Measurements from ENCODE around the gene MRNIP.

Gene MRNIP

DNA sequence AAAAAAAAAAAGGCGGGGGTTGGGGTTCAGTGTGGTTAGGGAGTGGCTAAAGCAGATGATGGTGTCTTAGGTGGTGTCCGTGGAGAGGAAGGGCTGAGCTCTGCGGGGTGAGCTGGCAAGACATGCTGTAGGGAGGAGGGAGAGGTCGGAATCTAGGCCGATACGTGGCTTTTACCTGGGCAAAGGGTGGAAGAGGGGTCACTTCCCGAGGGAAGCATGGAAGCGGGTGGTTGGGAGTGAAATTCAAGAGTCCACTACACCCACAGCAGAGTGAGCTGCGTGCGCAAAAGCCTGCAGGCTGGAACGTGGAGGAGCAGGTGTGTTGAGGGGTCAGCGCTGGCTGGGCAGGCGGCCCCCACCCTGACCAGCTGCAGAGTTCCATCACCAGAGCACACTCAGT is 31.3 kb upstream of the MRNIP start:
- no peak for DNase-seq (ENCODE audit: low read depth in 2 of 2)

DNA sequence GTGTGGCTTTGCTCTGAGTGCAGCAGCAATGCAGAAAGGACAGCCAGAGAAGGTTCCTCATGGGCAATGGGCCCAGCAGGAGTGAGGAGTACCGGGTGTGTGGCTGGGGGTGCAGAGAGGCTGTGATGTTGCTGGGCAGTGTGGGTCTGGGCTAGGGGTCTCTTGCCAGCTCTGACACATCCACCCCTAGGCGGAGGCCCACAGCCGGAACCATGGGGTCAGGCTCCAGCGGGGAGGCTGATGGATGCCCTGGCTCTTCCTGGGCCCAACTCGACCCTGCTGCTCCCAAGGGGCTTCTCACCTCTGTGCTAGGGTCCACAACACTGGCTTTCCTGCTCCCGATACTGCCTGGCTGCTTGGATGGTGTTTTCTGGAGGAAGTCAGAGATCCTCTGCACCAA is 29.2 kb upstream of the MRNIP start:
- no peak for DNase-seq (ENCODE audit: low read depth in 2 of 2)

GRCh38 chr5:179887095-179887494 is 28.5 kb upstream of the MRNIP start:
- DNase-seq (ENCODE audit: low read depth in 2 of 2) = no peak

- no peak for DNase-seq (ENCODE audit: low read depth in 2 of 2)
Measured at GRCh38 chr5:179886190-179886911, 27.7 kb upstream of the MRNIP start.

DNA sequence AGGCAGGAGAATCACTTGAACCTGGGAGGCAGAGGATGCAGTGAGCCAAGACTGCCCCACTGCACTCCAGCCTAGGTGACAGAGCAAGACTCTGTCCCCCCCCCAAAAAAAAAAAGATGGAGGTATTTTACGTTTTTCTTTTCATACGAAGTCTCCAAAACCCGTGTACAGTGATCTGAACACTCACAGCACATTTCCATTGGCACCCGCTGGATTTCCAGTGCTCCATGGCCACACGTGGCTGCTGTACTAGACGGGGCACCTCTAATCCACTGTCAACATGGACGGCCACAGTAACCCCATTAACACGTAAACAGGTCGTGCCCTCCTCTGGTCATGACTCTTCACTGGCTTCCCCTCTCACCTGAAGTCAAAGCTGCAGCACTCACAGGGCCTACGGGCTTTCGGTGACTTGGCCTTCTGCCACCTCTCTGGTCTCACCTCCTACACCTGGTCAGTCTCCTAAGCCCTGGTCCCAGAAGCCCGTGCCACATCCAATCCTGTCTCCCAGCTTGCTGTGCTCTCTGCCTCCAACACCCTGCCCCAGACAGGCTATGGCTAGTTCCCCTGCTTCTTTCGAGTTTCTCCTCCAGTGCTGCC is 27.0 kb upstream of the MRNIP start:
- no peak for DNase-seq (ENCODE audit: low read depth in 2 of 2)

- DNase-seq (ENCODE audit: low read depth in 2 of 2) = no peak
Measured at GRCh38 chr5:179883163-179883562, 24.5 kb upstream of the MRNIP start.

GRCh38 chr5:179882338-179882737 is 23.7 kb upstream of the MRNIP start:
- no peak for DNase-seq (ENCODE audit: low read depth in 2 of 2)

DNA sequence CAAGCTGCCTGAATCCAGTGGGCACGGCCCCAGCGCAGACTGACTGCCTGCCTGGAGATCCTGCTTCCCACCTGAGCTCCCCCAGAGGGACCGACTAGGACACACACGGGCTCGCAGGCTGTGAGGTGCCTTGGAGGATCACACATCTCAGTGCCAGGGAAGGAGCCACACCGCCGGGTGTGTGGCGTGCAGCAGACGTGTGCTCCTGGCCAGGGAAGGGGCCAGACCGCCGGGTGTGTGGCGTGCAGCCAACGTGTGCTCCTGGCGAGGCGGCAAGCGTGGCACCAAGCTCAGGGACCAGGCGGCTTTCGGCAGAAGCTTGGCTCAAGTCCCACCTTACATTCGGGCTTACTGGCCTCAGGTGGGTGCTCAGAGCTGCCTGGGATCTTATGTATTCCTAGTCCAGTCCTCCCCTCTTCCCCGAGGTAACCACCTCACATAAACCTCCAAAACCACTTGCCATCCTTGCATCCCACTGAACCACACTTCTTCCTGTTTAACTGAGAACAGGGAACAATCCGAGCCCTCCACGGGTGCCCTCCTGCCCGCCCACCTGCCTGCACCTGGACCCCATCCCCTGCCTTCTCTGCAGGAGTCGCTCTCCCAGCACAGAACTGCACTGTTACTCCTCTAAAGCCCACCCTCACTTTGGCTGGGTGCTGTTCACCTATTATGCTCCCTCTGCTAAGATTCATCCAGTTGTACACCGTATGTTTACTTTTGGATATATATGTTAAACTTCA is 22.4 kb upstream of the MRNIP start:
- DNase-seq (ENCODE audit: low read depth in 2 of 2) = no peak

DNA sequence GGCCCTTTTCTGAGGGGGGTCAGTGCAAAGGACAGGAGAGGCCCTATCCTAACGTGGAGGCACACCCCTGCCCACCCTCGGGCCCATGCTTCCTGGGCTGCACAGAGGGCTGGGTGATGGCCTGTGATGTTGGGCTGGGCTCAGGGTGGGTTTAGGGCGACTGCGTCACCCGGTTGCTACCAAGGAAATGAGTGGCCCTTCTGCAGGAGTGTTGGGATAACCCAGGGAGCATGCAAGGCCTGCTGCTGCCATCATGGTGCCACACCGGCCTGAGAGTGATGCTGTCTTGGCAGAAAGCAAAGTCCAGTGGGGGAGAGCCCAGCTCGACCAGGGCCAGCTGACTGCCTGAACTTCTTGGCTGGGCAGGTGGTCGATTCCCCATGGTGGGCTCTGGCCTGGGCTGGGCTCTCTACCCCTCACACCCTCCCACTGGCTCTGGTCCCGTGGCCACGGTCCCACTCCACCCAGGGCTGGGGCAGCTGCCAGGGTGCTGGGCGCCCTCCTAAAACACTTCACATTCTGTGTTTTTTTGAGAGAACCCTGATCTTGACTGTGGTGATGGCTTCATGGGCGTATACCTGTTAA is 21.5 kb upstream of the MRNIP start:
- DNase-seq (ENCODE audit: low read depth in 2 of 2) = no peak

- no peak for DNase-seq (ENCODE audit: low read depth in 2 of 2)
Measured at GRCh38 chr5:179879690-179880010, 21.0 kb upstream of the MRNIP start.

- DNase-seq (ENCODE audit: low read depth in 2 of 2) = no peak
Measured at GRCh38 chr5:179879003-179879689, 20.5 kb upstream of the MRNIP start.

GRCh38 chr5:179878222-179879002 is 19.8 kb upstream of the MRNIP start:
- DNase-seq (ENCODE audit: low read depth in 2 of 2) = no peak

DNA sequence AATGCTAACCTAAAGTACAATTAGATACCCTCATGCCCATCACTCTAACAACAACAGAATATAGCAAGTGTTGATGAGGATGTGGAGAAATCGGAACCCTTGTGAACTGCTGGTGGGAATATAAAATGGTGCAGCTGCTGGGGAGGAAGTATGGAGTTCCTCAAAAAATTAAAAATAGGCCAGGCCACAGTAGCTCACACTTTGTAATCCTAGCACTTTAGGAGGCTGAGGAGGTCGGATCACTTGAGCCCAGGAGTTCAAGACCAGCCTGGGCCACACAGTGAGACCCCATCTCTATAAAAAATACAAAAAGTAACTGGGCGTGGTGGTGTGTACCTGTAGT is 18.0 kb upstream of the MRNIP start:
- no peak for DNase-seq (ENCODE audit: low read depth in 2 of 2)

DNA sequence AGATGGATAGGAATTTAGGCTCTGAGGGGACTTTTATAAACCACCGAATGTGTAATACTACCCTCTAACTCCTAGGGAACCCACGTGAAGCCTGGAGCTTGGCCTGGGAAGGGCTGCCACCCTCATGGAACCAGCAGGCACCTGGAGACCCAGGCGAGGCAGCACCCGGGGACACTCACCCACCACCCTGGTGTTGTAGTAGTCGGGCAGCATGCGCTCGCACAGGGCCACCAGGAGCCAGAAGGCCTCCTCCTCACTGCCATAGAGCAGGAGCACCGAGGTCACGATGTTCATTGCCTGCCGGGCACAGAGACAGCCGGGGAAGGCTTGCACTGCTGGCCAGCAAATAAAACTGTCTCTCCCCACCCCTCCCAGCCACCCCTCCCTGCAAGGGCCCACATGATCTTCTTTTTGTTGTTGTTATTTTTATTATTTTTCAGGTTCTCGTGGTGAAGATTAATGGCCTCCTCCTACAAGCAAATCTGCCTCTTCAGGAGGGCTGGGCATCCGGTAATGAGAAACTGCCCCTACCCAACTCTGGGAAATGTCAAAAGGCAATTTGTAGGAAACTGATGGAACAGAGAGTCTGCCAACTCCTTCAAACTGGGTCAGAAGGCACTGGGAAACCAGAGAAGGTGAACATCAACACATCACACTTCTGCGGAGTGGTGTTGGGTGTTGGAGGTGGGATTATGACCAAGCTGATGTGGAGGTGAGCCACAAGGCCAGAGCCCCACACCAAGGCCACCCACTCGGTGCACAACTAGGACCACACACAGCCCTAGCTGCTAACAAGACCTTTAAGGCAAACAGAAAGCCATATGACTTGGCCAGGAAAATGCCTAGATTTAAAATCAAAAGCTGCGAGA is 17.4 kb upstream of the MRNIP start:
- no peak for DNase-seq (ENCODE audit: low read depth in 2 of 2)

GRCh38 chr5:179874536-179875292 is 16.1 kb upstream of the MRNIP start:
- no peak for DNase-seq (ENCODE audit: low read depth in 2 of 2)

DNA sequence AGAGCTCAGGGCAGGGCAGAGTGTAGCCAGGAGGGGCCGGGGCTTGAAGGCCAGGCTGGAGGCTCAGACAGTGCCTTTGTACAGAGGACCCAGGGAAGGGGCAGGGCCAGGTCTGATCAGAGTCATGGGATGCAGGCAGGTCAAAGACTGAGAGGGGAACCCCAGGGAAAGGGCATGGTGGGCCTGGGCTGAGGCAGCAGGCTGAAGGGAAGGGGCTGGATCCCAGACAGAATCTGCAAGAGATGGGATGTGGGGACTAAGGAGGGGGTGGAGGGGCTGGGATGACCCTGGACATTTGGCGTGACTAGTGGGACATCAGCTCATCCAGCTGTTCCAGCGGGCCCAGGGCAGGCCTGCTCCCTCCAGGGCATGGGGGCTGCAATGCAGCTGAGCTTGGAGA is 15.5 kb upstream of the MRNIP start:
- DNase-seq (ENCODE audit: low read depth in 2 of 2) = no peak

DNA sequence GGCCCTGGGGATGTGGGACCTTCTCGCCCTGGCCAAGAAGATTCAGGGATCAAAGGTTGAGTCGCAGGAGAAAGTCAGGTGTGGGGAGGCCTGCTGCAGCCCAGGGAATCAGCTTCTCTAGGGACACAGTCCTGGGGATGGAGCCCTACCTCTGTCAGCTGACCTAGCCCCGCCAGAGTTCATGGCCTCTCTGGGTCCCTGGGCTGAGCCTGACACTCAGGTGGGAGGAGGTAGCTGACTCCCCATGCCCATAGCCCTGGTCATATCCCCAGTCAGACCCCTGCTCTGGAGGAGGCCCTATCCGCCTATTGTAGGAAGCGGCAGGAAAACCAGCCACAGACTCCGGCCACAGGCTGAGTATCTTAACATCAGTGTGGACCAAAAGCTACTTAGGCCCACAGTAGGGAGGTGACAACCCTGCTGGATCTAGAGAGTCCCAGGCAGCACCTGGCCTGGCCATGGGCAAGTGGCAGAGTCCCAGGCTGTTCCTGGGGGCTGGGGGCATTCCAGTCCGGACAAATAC is 15.0 kb upstream of the MRNIP start:
- no peak for DNase-seq (ENCODE audit: low read depth in 2 of 2)

GRCh38 chr5:179872828-179873575 is 14.4 kb upstream of the MRNIP start:
- no peak for DNase-seq (ENCODE audit: low read depth in 2 of 2)
